Muscle layer of duodenum (tissue), 2 donors: ENCODE data around the gene FLNB.
A peak's percentile ranks its signal among the peaks of the same experiment; 100 is the strongest.

Experiments
- H3K27ac ChIP-seq: one replicate; pipeline ENCODE4 v1.7.0; 2013; ENCODE audit warnings: mild to moderate bottlenecking, low read length
- H3K27me3 ChIP-seq: one replicate; pipeline ENCODE4 v1.7.0; 2013; ENCODE audit warnings: low read depth, mild to moderate bottlenecking, control low read depth, low read length
- H3K36me3 ChIP-seq, 2 donors: one replicate each; pipeline ENCODE4 v1.7.0; 2013; ENCODE audit warnings: low read length in 2 of 2, control low read depth in 1 of 2, mild to moderate bottlenecking in 1 of 2; ENCODE audit not compliant: insufficient read depth in 2 of 2, control insufficient read depth in 1 of 2
- H3K4me1 ChIP-seq, 2 donors: one replicate each; pipeline ENCODE4 v1.7.0; 2013; ENCODE audit warnings: low read length in 2 of 2, mild to moderate bottlenecking in 2 of 2, control low read depth in 1 of 2, moderate library complexity in 1 of 2; ENCODE audit not compliant: insufficient read depth in 2 of 2, control insufficient read depth in 1 of 2
- H3K4me3 ChIP-seq, 2 donors: one replicate each; pipeline ENCODE4 v1.7.0; 2013; ENCODE audit warnings: low read length in 2 of 2, low read depth in 1 of 2, mild to moderate bottlenecking in 1 of 2
- H3K9me3 ChIP-seq, 2 donors: one replicate each; pipeline ENCODE4 v1.7.0; 2013; ENCODE audit warnings: low read length in 2 of 2, control low read depth in 1 of 2, mild to moderate bottlenecking in 1 of 2; ENCODE audit not compliant: control insufficient read depth in 1 of 2
- donor health status: healthy.

The FLNB gene

DNA sequence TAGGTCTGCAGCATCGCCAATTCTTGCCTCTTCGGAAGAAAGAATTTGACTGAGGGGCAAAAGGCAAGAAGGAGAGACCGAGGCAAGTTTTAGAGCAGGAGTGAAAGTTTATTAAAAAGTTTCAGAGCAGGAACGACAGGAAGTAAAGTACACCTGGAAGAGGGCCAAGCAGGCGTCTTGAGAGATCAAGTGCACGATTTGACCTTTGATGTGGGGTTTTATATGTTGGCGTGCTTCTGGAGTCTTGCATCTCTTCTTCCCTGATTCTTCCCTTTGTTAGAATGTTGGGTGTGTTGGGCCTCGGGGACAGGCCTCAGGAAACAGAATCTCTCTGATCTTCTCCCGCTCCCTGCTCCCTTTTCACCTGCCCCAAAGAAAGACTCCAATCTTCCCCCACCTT is 40.6 kb upstream of the FLNB start:
- Histone ChIP-seq H3K4me3 (no peak overlapping the region), H3K4me1 (peaks cover 3 to 5% of the 10 kb centered on the region in 2 donors), H3K27ac (no peak overlapping the region), H3K9me3 (no peaks in the 10 kb centered on the region), H3K36me3 (no peaks in the 10 kb centered on the region), H3K27me3 (no peaks in the 10 kb centered on the region)

DNA sequence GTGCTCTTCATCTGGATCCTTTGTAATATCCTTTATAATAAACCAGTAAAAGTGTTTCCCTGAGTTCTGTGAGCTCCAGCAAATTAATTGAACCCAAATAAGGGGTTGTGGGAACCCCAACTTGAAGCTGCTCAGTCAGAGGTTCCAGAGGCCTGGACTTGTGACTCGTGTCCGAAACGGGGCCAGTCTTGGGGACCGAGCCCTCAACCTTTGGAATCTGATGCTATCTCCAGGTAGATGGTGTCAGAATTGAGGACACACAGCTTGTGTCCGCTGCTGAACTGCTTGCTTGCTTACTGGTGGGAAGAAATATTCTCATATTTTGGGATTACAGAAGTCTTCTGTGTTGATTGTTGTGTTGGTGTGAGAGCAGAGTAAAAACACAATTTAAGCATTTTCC is 39.7 kb upstream of the FLNB start:
- Histone ChIP-seq H3K4me1 (peaks cover 3 to 8% of the 10 kb centered on the region in 2 donors), H3K27me3 (no peaks in the 10 kb centered on the region), H3K9me3 (no peaks in the 10 kb centered on the region), H3K4me3 (no peak overlapping the region), H3K27ac (no peak overlapping the region), H3K36me3 (no peaks in the 10 kb centered on the region)

DNA sequence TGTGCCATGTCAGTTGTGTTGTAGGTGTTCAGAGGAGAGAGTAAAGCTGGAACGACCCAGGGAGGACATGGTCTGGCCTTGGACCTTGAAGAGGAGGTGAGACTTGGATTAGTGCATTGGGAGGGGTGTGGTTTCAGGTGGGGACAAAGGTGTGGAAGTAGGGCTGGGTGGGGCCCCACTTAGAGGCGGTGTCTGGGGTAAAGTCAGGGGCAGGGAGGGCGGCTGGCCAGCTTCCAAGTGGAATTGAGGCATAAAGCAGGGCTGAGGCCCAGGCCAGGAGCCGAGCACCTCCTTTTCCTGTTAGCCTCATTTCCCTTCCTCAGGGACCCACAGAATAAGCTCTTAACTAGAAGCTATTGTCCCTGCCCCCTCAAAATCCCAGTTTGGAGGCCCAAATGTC is 36.2 kb upstream of the FLNB start:
- H3K4me3 ChIP-seq: no peak overlapping the region
- peak overlapping the region; percentile 65 for H3K27ac ChIP-seq
- peaks cover 0 to 11% of the 10 kb centered on the region in 2 donors for H3K4me1 ChIP-seq
- no peaks in the 10 kb centered on the region for H3K9me3 ChIP-seq
- H3K36me3 ChIP-seq: no peaks in the 10 kb centered on the region
- H3K27me3 ChIP-seq: no peaks in the 10 kb centered on the region

- Histone ChIP-seq H3K9me3 (no peaks in the 10 kb centered on the region), H3K4me1 (peaks cover 0 to 8% of the 10 kb centered on the region in 2 donors), H3K27me3 (no peaks in the 10 kb centered on the region), H3K36me3 (no peaks in the 10 kb centered on the region), H3K27ac (peak overlapping the region; percentile 65), H3K4me3 (no peak overlapping the region)
Observed at GRCh38 chr3:57972531-57973111, 35.6 kb upstream of the FLNB start.

DNA sequence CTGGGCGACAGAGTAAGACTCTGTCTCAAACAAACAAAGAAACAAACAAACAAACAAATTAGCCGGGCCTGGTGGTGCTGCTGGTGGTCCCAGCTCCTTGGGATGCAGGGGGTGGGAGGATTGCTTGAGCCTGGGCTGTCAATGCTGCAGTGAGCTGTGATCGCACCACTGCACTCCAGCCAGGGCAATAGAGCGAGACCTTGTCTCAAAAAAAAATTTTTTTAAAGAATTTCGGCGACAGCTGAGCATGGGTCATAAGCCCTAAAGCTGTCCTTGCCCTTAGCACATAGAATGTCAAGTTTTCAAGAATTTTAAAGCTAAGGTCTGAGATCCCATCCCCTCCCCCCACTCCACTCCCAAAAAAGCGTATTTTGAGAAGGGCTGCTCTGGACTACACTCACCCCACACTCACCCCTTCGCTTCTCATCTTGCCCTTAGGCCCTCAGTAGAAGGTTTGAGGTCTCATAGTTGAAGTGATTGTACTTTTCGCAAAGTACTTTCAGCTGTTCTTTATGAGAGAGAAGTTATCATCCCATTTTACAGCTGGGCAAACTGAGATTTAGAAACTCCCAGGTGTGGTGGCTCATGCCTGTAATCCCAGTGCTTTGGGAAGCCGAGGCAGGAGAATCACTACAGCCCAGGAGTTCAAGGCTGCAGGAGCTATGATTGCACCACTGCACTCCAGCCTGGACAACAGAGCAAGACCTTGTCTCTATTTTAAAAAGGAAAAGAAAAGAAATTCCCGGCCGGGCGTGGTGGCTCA is 34.3 kb upstream of the FLNB start:
- H3K9me3 ChIP-seq: no peaks in the 10 kb centered on the region
- no peaks in the 10 kb centered on the region for H3K36me3 ChIP-seq
- peaks cover 0 to 8% of the 10 kb centered on the region in 2 donors for H3K4me1 ChIP-seq
- no peak overlapping the region for H3K4me3 ChIP-seq
- no peak overlapping the region for H3K27ac ChIP-seq
- H3K27me3 ChIP-seq: no peaks in the 10 kb centered on the region

DNA sequence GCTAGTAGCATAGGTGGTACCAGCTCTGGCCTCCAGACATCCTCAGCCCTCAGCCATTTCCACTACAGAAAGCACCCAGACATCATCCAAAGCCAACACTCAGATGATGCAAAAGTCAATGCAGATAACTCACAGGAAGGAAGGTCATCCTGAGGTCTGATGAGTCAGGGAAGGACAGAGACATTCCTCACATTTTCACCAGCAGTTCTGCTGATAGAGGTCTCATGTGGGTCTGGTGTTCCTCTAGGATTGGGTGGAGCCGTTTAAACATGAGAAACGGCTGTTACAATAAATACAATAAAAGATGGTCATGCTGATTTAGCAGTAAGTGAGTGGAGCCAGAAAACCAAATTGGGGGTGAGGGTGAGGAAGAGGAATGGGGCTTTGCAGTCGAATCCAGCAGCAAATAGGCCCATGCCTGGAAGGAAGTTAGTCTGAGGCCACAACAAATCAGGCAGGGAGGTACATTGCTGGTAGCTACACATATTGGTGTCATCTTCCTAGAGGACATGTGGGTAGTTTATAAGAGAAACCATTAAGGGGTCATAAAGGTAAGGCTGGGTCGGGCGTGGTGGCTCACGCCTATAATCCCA is 33.3 kb upstream of the FLNB start:
- H3K4me1 ChIP-seq: peaks cover 0 to 8% of the 10 kb centered on the region in 2 donors
- no peak overlapping the region for H3K27ac ChIP-seq

DNA sequence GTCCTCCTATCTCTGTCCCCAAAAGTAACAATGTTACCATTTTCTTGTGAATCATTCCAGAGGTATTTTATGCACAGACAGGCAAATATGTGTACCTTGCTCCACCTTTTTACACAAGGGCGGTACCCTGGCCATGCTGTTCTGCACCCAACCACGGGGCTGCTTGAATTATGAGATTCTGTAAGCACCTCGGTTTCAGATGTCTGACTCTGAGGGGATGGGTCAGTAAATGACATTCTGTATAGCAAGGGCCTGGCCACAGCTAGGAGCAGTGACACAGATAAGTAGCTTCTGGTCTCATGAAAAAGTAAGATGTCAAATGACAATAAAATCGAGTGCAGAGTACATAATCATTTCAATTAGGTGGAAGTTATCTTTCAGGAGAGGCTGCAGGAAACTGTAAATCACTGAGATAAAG is 30.4 kb upstream of the FLNB start:
- Histone ChIP-seq H3K36me3 (no peaks in the 10 kb centered on the region), H3K4me3 (no peak overlapping the region), H3K4me1 (peaks cover 0 to 7% of the 10 kb centered on the region in 2 donors), H3K27ac (no peak overlapping the region), H3K27me3 (no peaks in the 10 kb centered on the region), H3K9me3 (no peaks in the 10 kb centered on the region)

More for the DNA sequence above, 33.3 kb upstream of the FLNB start:
- Histone ChIP-seq H3K4me3 (no peak overlapping the region), H3K36me3 (no peaks in the 10 kb centered on the region), H3K9me3 (no peaks in the 10 kb centered on the region), H3K27me3 (no peaks in the 10 kb centered on the region)

- H3K27ac ChIP-seq: no peak overlapping the region
- H3K4me1 ChIP-seq: peaks cover 3 to 5% of the 10 kb centered on the region in 2 donors
- no peak overlapping the region for H3K4me3 ChIP-seq
- no peaks in the 10 kb centered on the region for H3K27me3 ChIP-seq
- H3K9me3 ChIP-seq: no peaks in the 10 kb centered on the region
- H3K36me3 ChIP-seq: no peaks in the 10 kb centered on the region
Observed at GRCh38 chr3:57978316-57978715, 29.9 kb upstream of the FLNB start.

DNA sequence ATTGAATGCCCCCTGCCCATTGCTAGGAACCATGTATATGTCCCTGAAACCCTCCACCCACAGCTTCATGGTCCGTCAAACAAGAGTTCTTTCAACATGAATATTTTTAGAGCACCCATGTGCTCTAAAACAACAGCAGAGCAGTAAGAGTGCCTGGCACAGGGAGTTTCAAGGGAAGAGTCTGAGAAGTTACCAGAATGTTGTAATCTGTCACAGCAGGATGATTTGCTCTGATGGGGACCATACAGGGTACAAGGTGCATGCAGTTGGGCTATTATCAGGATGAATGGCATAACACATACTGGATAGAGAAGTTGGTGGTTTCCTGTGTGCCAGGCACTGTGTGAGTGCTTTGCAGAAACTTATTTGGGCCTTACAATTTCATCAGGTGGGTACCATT is 27.8 kb upstream of the FLNB start:
- peaks cover 7 to 9% of the 10 kb centered on the region in 2 donors for H3K4me1 ChIP-seq

DNA sequence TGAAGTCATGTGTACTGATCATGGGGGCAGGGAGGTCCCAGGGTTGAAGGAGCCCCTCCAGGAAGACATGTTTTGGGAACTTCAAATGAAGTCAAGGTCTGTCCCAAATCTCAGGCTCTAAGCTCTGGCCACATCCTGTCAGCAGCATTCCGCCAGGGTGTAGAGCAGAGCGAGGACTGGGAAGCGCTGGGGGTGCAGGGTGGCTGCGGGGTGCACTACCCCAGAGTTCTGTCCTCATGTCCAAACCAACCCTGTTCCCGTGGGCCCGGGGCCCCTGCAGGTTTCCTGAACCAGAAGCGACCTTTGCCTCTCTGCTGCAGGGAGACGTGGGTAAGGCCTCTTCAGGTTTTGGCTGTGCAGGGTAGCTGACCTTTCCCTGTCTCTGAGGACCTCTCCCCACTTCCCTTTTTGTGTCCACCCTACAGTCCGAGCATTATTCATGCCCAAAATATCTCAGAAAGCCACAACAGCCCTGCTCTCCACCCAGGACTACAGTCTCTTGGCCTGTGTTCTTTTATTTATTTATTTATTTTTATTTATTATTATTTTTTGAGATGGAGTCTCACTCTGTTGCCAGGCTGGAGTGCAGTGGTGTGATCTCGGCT is 26.6 kb upstream of the FLNB start:
- Histone ChIP-seq H3K27me3 (no peaks in the 10 kb centered on the region), H3K9me3 (no peaks in the 10 kb centered on the region), H3K4me3 (no peak overlapping the region), H3K27ac (no peak overlapping the region), H3K36me3 (no peaks in the 10 kb centered on the region), H3K4me1 (peaks cover 7 to 9% of the 10 kb centered on the region in 2 donors)

More for the DNA sequence above, 27.8 kb upstream of the FLNB start:
- Histone ChIP-seq H3K36me3 (no peaks in the 10 kb centered on the region), H3K4me3 (no peak overlapping the region), H3K27me3 (no peaks in the 10 kb centered on the region), H3K9me3 (no peaks in the 10 kb centered on the region), H3K27ac (no peak overlapping the region)

GRCh38 chr3:57982561-57983243 is 25.5 kb upstream of the FLNB start:
- no peak overlapping the region for H3K4me3 ChIP-seq
- H3K9me3 ChIP-seq: no peaks in the 10 kb centered on the region
- H3K36me3 ChIP-seq: no peaks in the 10 kb centered on the region
- no peak overlapping the region for H3K27ac ChIP-seq
- no peaks in the 10 kb centered on the region for H3K27me3 ChIP-seq
- H3K4me1 ChIP-seq: peaks cover 7 to 9% of the 10 kb centered on the region in 2 donors
